Hepatocyte (in vitro differentiated cells): ENCODE data around the gene NUP153. TPM values are rescaled to one million over a fixed set of nuclear protein-coding genes. Genes with fewer than 3 reads are reported as not detected.
A peak's percentile ranks its signal among the peaks of the same experiment; 100 is the strongest.

Experiments
- DNase-seq: peaks from one replicate; pipeline ENCODE4 v3.0.0-alpha.2; 2016; ENCODE audit warnings: low spot score
- H2AFZ ChIP-seq: fragments of 200-600 bp; sonication (generic); 2 replicates; pipeline ENCODE4 v1.6.0; 2016; ENCODE audit warnings: antibody characterized with exemption, mild to moderate bottlenecking
- H3K27ac ChIP-seq: fragments of 200-600 bp; sonication (generic); 2 replicates; pipeline ENCODE4 v1.5.1; 2016; ENCODE audit warnings: mild to moderate bottlenecking
- H3K27me3 ChIP-seq: fragments of 200-600 bp; sonication (generic); 2 replicates; pipeline ENCODE4 v1.6.1; 2016
- H3K36me3 ChIP-seq: fragments of 200-600 bp; sonication (generic); replicated peaks from 2 replicates; pipeline ENCODE4 v1.5.1; 2016; ENCODE audit warnings: low read depth; ENCODE audit not compliant: insufficient read depth
- H3K4me1 ChIP-seq: fragments of 200-600 bp; sonication (generic); 2 replicates; pipeline ENCODE4 v1.5.1; 2016; ENCODE audit warnings: mild to moderate bottlenecking, moderate library complexity; ENCODE audit not compliant: insufficient read depth
- H3K4me2 ChIP-seq: fragments of 200-600 bp; sonication (generic); 2 replicates; pipeline ENCODE4 v1.6.0; 2016
- H3K4me3 ChIP-seq: fragments of 200-600 bp; sonication (generic); 2 replicates; pipeline ENCODE4 v1.5.1; 2016; ENCODE audit warnings: mild to moderate bottlenecking
- H3K79me2 ChIP-seq: fragments of 200-600 bp; sonication (generic); 2 replicates; pipeline ENCODE4 v1.6.0; 2017; ENCODE audit warnings: mild to moderate bottlenecking
- H3K9me2 ChIP-seq: fragments of 200-600 bp; sonication (generic); replicated peaks from 2 replicates; pipeline ENCODE4 v1.6.0; 2017; ENCODE audit warnings: mild to moderate bottlenecking; ENCODE audit not compliant: insufficient read depth
- H3K9me3 ChIP-seq: fragments of 200-600 bp; sonication (generic); 2 replicates; pipeline ENCODE4 v1.5.1; 2016; ENCODE audit warnings: low read depth, mild to moderate bottlenecking
- H4K20me1 ChIP-seq: fragments of 200-600 bp; sonication (generic); 2 replicates; pipeline ENCODE4 v1.6.0; 2016; ENCODE audit warnings: mild to moderate bottlenecking; ENCODE audit not compliant: insufficient read depth, poor library complexity, severe bottlenecking
- CTCF ChIP-seq: fragments of 200-600 bp; sonication (generic); IDR thresholded peaks from 2 replicates; pipeline ENCODE4 v1.5.1; 2016; ENCODE audit warnings: antibody characterized with exemption, mild to moderate bottlenecking; ENCODE audit not compliant: poor library complexity
- EZH2 ChIP-seq: fragments of 200-600 bp; sonication (generic); IDR thresholded peaks from 2 replicates; pipeline ENCODE4 v1.6.1; 2016; ENCODE audit warnings: antibody characterized with exemption, mild to moderate bottlenecking, borderline replicate concordance
- EZH2phosphoT487 ChIP-seq: fragments of 200-600 bp; sonication (generic); IDR thresholded peaks from one replicate; pipeline ENCODE4 v1.6.1; 2018; ENCODE audit warnings: antibody characterized with exemption, mild to moderate bottlenecking, low read depth, moderate library complexity; ENCODE audit not compliant: unreplicated experiment, severe bottlenecking
- WGBS: methylation state at CpG from one replicate; pipeline ENCODE4 v1.1.6; 2016; ENCODE audit warnings: low lambda C conversion rate; ENCODE audit errors: missing lambda C conversion rate; 5-methylcytosine and 5-hydroxymethylcytosine counted together
- polyA plus RNA-seq: library from polyadenylated mRNA; unstranded; fragments of >200 nt; fragmentation: Nextera tagmentation; extraction: Ambion mirVana; gene quantifications from 2 replicates; pipeline ENCODE4 v1.2.1, GENCODE V29; 2016
- total RNA-seq: library from RNA; depleted of rRNA; stranded (reverse); fragments of >200 nt; gene quantifications from 2 replicates; pipeline ENCODE4 v1.2.3, GENCODE V29; 2014

Gene NUP153
- total and polyA plus RNA-seq, 2 experiments from 2014 or later = 7.9 to 31.1 TPM

- WGBS = 56% methylated on average over 3 of the region's 3 CpGs
Observed at GRCh38 chr6:17719323-17720041, 12.8 kb upstream of the NUP153 start.

DNA sequence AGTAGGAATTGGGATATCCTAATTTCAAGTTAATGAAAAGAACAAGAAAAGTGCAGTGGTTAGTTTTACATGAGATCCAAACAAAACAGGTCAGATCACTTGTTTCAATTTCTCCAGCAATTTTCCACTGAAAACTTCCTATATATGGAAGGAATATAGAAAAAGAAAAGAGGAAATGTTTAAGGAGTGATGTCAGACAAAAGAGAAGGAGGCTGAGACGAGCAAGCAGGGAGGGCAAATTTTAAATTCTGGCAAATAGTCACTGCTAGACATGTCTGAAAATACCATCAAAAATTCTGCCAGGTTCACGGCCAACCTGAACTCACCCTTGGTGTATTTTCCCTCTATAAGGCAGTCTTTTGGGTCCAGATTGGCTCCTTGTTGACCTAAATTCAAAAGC lies 9.5 kb upstream of the NUP153 start:
- DNase-seq = no peak
- Histone ChIP-seq H3K9me3 (no peaks in the 10 kb centered on the region), H3K79me2 (no peaks in the 10 kb centered on the region), H3K27ac (no peak overlapping the region), H3K4me3 (no peak overlapping the region), H3K9me2 (no peaks in the 10 kb centered on the region), H3K4me2 (no peak overlapping the region), H3K36me3 (no peaks in the 10 kb centered on the region), H2AFZ (no peak overlapping the region), H3K27me3 (no peaks in the 10 kb centered on the region), H4K20me1 (no peaks in the 10 kb centered on the region), H3K4me1 (peaks cover 11% of the 10 kb centered on the region)
- 82% methylated on average over 2 of the region's 2 CpGs for WGBS
- TF ChIP-seq EZH2phosphoT487 = no peak
- TF ChIP-seq CTCF = no peak

More at GRCh38 chr6:17719323-17720041, 12.8 kb upstream of the NUP153 start:
- H2AFZ ChIP-seq = no peak overlapping the region
- peaks cover 4% of the 10 kb centered on the region for H3K4me1 ChIP-seq
- TF ChIP-seq EZH2phosphoT487 (no peak), EZH2 (no peak)
- no peak overlapping the region for H3K4me3 ChIP-seq
- H3K27me3 ChIP-seq = no peaks in the 10 kb centered on the region
- H3K36me3 ChIP-seq = no peaks in the 10 kb centered on the region
- H4K20me1 ChIP-seq = no peaks in the 10 kb centered on the region
- H3K79me2 ChIP-seq = no peaks in the 10 kb centered on the region
- DNase-seq = no peak
- H3K9me3 ChIP-seq = no peaks in the 10 kb centered on the region
- no peak overlapping the region for H3K27ac ChIP-seq
- no peak overlapping the region for H3K4me2 ChIP-seq
- H3K9me2 ChIP-seq = no peaks in the 10 kb centered on the region

- WGBS = 69% methylated on average over 10 of the region's 10 CpGs
- Histone ChIP-seq H3K9me3 (no peaks in the 10 kb centered on the region), H3K9me2 (no peaks in the 10 kb centered on the region), H3K79me2 (no peaks in the 10 kb centered on the region), H4K20me1 (no peaks in the 10 kb centered on the region), H3K27ac (no peak overlapping the region), H3K36me3 (no peaks in the 10 kb centered on the region), H3K27me3 (no peaks in the 10 kb centered on the region), H3K4me3 (no peak overlapping the region), H3K4me1 (peaks cover 11% of the 10 kb centered on the region), H2AFZ (no peak overlapping the region), H3K4me2 (no peak overlapping the region)
- TF ChIP-seq EZH2 (no peak), CTCF (no peak), EZH2phosphoT487 (no peak)
- peak; percentile 35 for DNase-seq
Observed at GRCh38 chr6:17714879-17715851, 8.4 kb upstream of the NUP153 start.

GRCh38 chr6:17714177-17714576 lies 7.5 kb upstream of the NUP153 start:
- DNase-seq = no peak
- Histone ChIP-seq H3K9me2 (no peaks in the 10 kb centered on the region), H3K4me1 (peaks cover 11% of the 10 kb centered on the region), H3K27ac (peak overlapping the region; percentile 17), H3K4me3 (no peak overlapping the region), H2AFZ (no peak overlapping the region), H3K27me3 (no peaks in the 10 kb centered on the region), H4K20me1 (no peaks in the 10 kb centered on the region), H3K4me2 (no peak overlapping the region), H3K9me3 (no peaks in the 10 kb centered on the region), H3K79me2 (no peaks in the 10 kb centered on the region), H3K36me3 (no peaks in the 10 kb centered on the region)
- TF ChIP-seq CTCF (no peak), EZH2phosphoT487 (no peak), EZH2 (no peak)
